H1 (cell line): ENCODE data around the gene CD8B2.

Source experiments
- SRF ChIP-seq: IDR thresholded peaks from 2 replicates; pipeline ENCODE4 v1.6.1; 2011; ENCODE audit warnings: mild to moderate bottlenecking, low read depth, low read length, moderate library complexity
- TF ChIP-seq, protein P1 (sequence below), 3 experiments: IDR thresholded peaks; 1 replicate in 2 of 3; 2 replicates in 1 of 3; pipeline versions ENCODE4 v1.5.1 to v1.6.1; 2011; ENCODE audit warnings: low read length in 3 of 3, mild to moderate bottlenecking in 3 of 3, inconsistent platforms in 2 of 3, low read depth in 1 of 3, moderate library complexity in 1 of 3; ENCODE audit not compliant: insufficient read depth in 1 of 3; ENCODE audit errors: control extremely low read depth in 1 of 3

DNA sequence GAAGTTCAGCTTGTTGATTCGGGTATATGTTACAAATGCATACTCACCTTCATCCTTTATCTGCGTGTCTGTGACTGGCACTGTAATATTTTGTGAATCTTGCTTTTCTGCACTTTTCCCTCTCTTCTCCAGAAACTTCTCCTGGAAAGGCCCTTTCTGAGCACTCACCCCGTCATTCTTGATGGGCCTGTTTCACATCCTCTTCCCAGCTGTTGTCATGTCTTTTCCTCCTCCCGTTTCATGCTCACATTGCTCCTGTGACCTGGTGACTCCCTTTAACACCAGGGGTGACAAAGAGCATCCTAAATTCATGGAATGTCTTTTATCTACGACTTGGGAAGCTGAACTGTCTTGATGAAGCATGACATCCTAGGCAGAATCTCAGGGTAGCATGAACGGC lies 65.8 kb downstream of the CD8B2 start:
- TF ChIP-seq, protein P1, sequence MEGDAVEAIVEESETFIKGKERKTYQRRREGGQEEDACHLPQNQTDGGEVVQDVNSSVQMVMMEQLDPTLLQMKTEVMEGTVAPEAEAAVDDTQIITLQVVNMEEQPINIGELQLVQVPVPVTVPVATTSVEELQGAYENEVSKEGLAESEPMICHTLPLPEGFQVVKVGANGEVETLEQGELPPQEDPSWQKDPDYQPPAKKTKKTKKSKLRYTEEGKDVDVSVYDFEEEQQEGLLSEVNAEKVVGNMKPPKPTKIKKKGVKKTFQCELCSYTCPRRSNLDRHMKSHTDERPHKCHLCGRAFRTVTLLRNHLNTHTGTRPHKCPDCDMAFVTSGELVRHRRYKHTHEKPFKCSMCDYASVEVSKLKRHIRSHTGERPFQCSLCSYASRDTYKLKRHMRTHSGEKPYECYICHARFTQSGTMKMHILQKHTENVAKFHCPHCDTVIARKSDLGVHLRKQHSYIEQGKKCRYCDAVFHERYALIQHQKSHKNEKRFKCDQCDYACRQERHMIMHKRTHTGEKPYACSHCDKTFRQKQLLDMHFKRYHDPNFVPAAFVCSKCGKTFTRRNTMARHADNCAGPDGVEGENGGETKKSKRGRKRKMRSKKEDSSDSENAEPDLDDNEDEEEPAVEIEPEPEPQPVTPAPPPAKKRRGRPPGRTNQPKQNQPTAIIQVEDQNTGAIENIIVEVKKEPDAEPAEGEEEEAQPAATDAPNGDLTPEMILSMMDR (IDR thresholded peaks at IDR 0.05; ENCODE audit: control extremely low read depth in 1 of 3, insufficient read depth in 1 of 3, low read depth in 1 of 3, low read length in 3 of 3) = no peak
- no peak for TF ChIP-seq SRF
